NB4 (cell line): ENCODE measurements around the gene SCN1B.

ENCODE experiments used
- CTCF ChIP-seq: IDR thresholded peaks from one replicate; pipeline ENCODE4 v1.5.1; 2012; ENCODE audit warnings: low read depth, low read length
- MAX ChIP-seq: IDR thresholded peaks from 2 replicates; pipeline ENCODE4 v1.6.1; 2011; ENCODE audit warnings: low read depth, low read length
- MYC ChIP-seq: IDR thresholded peaks from 2 replicates; pipeline ENCODE4 v1.6.1; 2011; ENCODE audit warnings: low read depth, low read length

GRCh38 chr19:35051796-35052195 lies 21.5 kb downstream of the SCN1B start:
- TF ChIP-seq CTCF (no peak), MAX (no peak), MYC (no peak)
